GM12878 (cell line): ENCODE results near the gene SCN5A. TPM values are rescaled to one million over a fixed set of nuclear protein-coding genes. Genes with fewer than 3 reads are reported as not detected.

ENCODE experiments used
- ATAC-seq: fragments of 200-7000 bp; cut with Tn5 transposase; 3 replicates; pipeline ENCODE4 v1.9.1; 2020; ENCODE audit warnings: mild to moderate bottlenecking, moderate library complexity
- BruUV-seq: library from RNA; stranded (reverse); fragments of 400-500 nt; replicated peaks from 2 replicates; lab custom pipeline; 2021; lab: Mats Ljungman, UMichigan
- CTCF ChIA-PET: fragments of 300-600 bp; sonication (Branson Sonifier 250); formaldehyde crosslinking; extraction: SDS; loops from one replicate; lab custom pipeline; 2021; ENCODE audit warnings: inconsistent platforms; lab: Yijun Ruan, JAX
- POLR2A ChIA-PET: fragments of 350-600 bp; formaldehyde crosslinking; extraction: SDS; loops from one replicate; lab custom pipeline; 2021; ENCODE audit warnings: inconsistent platforms; lab: Charles Lee
- RAD21 ChIA-PET: fragments of 300-600 bp; sonication (Branson Sonifier 250); formaldehyde crosslinking; loops from one replicate; lab custom pipeline; 2023; ENCODE audit warnings: antibody characterized with exemption; ENCODE audit not compliant: unreplicated experiment; lab: Charles Lee
- SMC1A ChIA-PET: fragments of 300-600 bp; sonication (Branson Sonifier 250); formaldehyde crosslinking; loops from one replicate; lab custom pipeline; 2023; ENCODE audit not compliant: unreplicated experiment, uncharacterized antibody; lab: Charles Lee
- DNase-seq: peaks from one replicate; pipeline ENCODE4 v3.0.0-alpha.2; 2011; ENCODE audit warnings: low read depth, low spot score
- FAIRE-seq: peaks from 3 replicates; lab custom pipeline; 2011; peaks lifted over from hg19 to GRCh38; lab: Jason Lieb, UNC
- H2AFZ ChIP-seq: 2 replicates; pipeline ENCODE4 v1.6.0; 2011; ENCODE audit warnings: low read depth, low read length, control low read depth; ENCODE audit not compliant: control insufficient read depth
- H3K27ac ChIP-seq: 2 replicates; pipeline ENCODE4 v1.5.1; 2011; ENCODE audit warnings: control low read depth; ENCODE audit not compliant: control insufficient read depth, insufficient read depth
- H3K27me3 ChIP-seq, 2 experiments: replicated peaks in 1 of 2; 2 replicates each; pipeline versions ENCODE4 v1.6.0 to v1.6.1; 2011; ENCODE audit warnings: low read length in 1 of 2; ENCODE audit not compliant: control insufficient read depth in 2 of 2, insufficient read depth in 2 of 2
- H3K36me3 ChIP-seq, 2 experiments: 2 replicates each; pipeline ENCODE4 v1.5.1; 2011; ENCODE audit warnings: low read length in 1 of 2; ENCODE audit not compliant: control insufficient read depth in 2 of 2, insufficient read depth in 2 of 2
- H3K4me1 ChIP-seq: 2 replicates; pipeline ENCODE4 v1.6.1; 2011; ENCODE audit warnings: mild to moderate bottlenecking, low read length, moderate library complexity, mixed read lengths; ENCODE audit not compliant: control insufficient read depth, insufficient read depth
- H3K4me2 ChIP-seq: 2 replicates; pipeline ENCODE4 v1.6.0; 2011; ENCODE audit warnings: control low read depth; ENCODE audit not compliant: control insufficient read depth, insufficient read depth
- H3K4me3 ChIP-seq: fragments of 200-600 bp; sonication (generic); 2 replicates; pipeline ENCODE4 v1.5.1; 2016
- H3K79me2 ChIP-seq: 2 replicates; pipeline ENCODE4 v1.6.0; 2011; ENCODE audit warnings: low read length; ENCODE audit not compliant: control insufficient read depth, insufficient read depth
- H3K9ac ChIP-seq: 2 replicates; pipeline ENCODE4 v1.8.0; 2011; ENCODE audit warnings: low read length, control low read depth, mixed read lengths; ENCODE audit not compliant: control insufficient read depth, insufficient read depth
- H3K9me3 ChIP-seq: replicated peaks from 3 replicates; pipeline ENCODE4 v1.5.1; 2011; ENCODE audit warnings: mild to moderate bottlenecking, low read length; ENCODE audit not compliant: control insufficient read depth, insufficient read depth
- H4K20me1 ChIP-seq: 2 replicates; pipeline ENCODE4 v1.6.0; 2011; ENCODE audit not compliant: control insufficient read depth, insufficient read depth
- EP300 ChIP-seq, 2 experiments: fragments of 150-350 bp in 1 of 2; IDR thresholded peaks; 2 replicates each; pipeline ENCODE4 v1.6.1; 2011 to 2012; ENCODE audit warnings: low read depth in 2 of 2, low read length in 2 of 2, borderline replicate concordance in 1 of 2, improper control_type of control experiment in 1 of 2, inconsistent platforms in 1 of 2; ENCODE audit not compliant: control insufficient read depth in 1 of 2
- FOXM1 ChIP-seq: IDR thresholded peaks from 2 replicates; pipeline ENCODE4 v1.6.1; 2012; ENCODE audit warnings: low read depth, mild to moderate bottlenecking, inconsistent platforms, low read length, moderate library complexity
- JUND ChIP-seq: IDR thresholded peaks from 2 replicates; pipeline ENCODE4 v1.6.1; 2012; ENCODE audit warnings: low read depth, mild to moderate bottlenecking, low read length, improper control_type of control experiment, moderate library complexity
- KLF5 ChIP-seq: fragments of 450-650 bp; IDR thresholded peaks from 2 replicates; pipeline ENCODE4 v1.6.1; 2014; ENCODE audit warnings: mild to moderate bottlenecking; ENCODE audit not compliant: partially characterized antibody
- MAX ChIP-seq: IDR thresholded peaks from 2 replicates; pipeline ENCODE4 v1.6.1; 2012; ENCODE audit warnings: low read depth, low read length, improper control_type of control experiment
- POLR2AphosphoS2 ChIP-seq: IDR thresholded peaks from 2 replicates; pipeline ENCODE4 v1.6.1; 2011; ENCODE audit warnings: low read depth, mild to moderate bottlenecking, low read length, improper control_type of control experiment, moderate library complexity
- POU2F2 ChIP-seq: IDR thresholded peaks from 3 replicates; pipeline ENCODE4 v1.6.1; 2011; ENCODE audit warnings: low read depth, mild to moderate bottlenecking, low read length, borderline replicate concordance
- SMAD1 ChIP-seq: fragments of 450-650 bp; IDR thresholded peaks from 2 replicates; pipeline ENCODE4 v1.6.1; 2018; ENCODE audit warnings: mild to moderate bottlenecking, low read depth; ENCODE audit not compliant: partially characterized antibody
- SREBF1 ChIP-seq: IDR thresholded peaks from 2 replicates; pipeline ENCODE4 v1.6.1; 2012; ENCODE audit warnings: mild to moderate bottlenecking, low read length
- TAF1 ChIP-seq: IDR thresholded peaks from 2 replicates; pipeline ENCODE4 v1.6.1; 2011; ENCODE audit warnings: mild to moderate bottlenecking, low read depth, low read length, borderline replicate concordance
- YBX1 ChIP-seq: fragments of 450-650 bp; IDR thresholded peaks from 2 replicates; pipeline ENCODE4 v1.6.1; 2016; ENCODE audit warnings: antibody characterized with exemption
- ZBTB33 ChIP-seq: fragments of 450-650 bp; IDR thresholded peaks from 2 replicates; pipeline ENCODE4 v1.6.1; 2017; ENCODE audit warnings: mild to moderate bottlenecking
- ZNF217 ChIP-seq: fragments of 450-650 bp; IDR thresholded peaks from 2 replicates; pipeline ENCODE4 v1.6.1; 2017; ENCODE audit warnings: antibody characterized with exemption, mild to moderate bottlenecking
- ZZZ3 ChIP-seq: IDR thresholded peaks from 2 replicates; pipeline ENCODE4 v1.6.1; 2011; ENCODE audit warnings: low read depth; ENCODE audit not compliant: control insufficient read depth, insufficient read length
- WGBS: methylation state at CpG from one replicate; pipeline ENCODE4 v1.1.6; 2016; ENCODE audit warnings: low lambda C conversion rate; ENCODE audit not compliant: insufficient replicate concordance, insufficient coverage; ENCODE audit errors: missing lambda C conversion rate; 5-methylcytosine and 5-hydroxymethylcytosine counted together
- in situ Hi-C: fragments of 300-500 bp; cut with MboI; formaldehyde crosslinking; loops from 9 replicates; pipeline ENCODE4 v1.14.3; 2018; ENCODE audit warnings: mixed read lengths
- intact Hi-C: fragments of 100-400 bp; cut with micrococcal nuclease; formaldehyde crosslinking; loops from one replicate; pipeline ENCODE4 v1.14.2; 2022; ENCODE audit not compliant: unreplicated experiment
- polyA plus RNA-seq, 11 experiments: library from polyadenylated mRNA; depleted of rRNA in 4 of 11; unstranded in 6 of 11; stranded (reverse) in 5 of 11; fragments of >200 nt; fragmentation: Nextera tagmentation in 4 of 11; fragmentation: Illumina TruSeq in 1 of 11; extraction: Ambion mirVana in 4 of 11; extraction: Trizol in 1 of 11; gene quantifications; 1 replicate in 1 of 11; 2 replicates in 10 of 11; pipeline versions ENCODE4 v1.2.1 to v1.2.3, GENCODE V29; 2011 to 2016; ENCODE audit warnings: inconsistent platforms in 2 of 11, missing spikeins in 2 of 11, low read depth in 1 of 11
- total RNA-seq, 4 experiments: library from RNA; depleted of rRNA in 3 of 4; stranded (reverse); fragments of >200 nt in 3 of 4; fragmentation: Illumina TruSeq in 1 of 4; extraction: Trizol in 1 of 4; gene quantifications; 2 replicates each; pipeline versions ENCODE4 v1.2.1 to v1.2.3, GENCODE V29; 2013 to 2021

SCN5A gene
- total and polyA plus RNA-seq, 10 of the 15 experiments (the other 5 are each of a cell fraction or from before 2014, with no cell fraction given), result not detected

- Histone ChIP-seq H3K4me2 (no peak overlapping the region), H3K79me2 (no peaks in the 10 kb centered on the region), H3K4me1 (no peaks in the 10 kb centered on the region), H2AFZ (no peak overlapping the region), H3K9ac (no peak overlapping the region), H3K27ac (no peak overlapping the region), H3K36me3 (no peaks in the 10 kb centered on the region), H3K9me3 (no peaks in the 10 kb centered on the region), H3K27me3 (peaks cover 0 to 1% of the 10 kb centered on the region in 2 experiments; a peak in 2 of 4 replicates), H4K20me1 (no peaks in the 10 kb centered on the region), H3K4me3 (no peak overlapping the region)
- SMC1A ChIA-PET, result interaction anchor here (0.7 kb wide), 1 partner anchor 51 kb away, joined by 3 read pairs; no protein-coding TSS in a partner anchor
- RAD21 ChIA-PET, result no interaction called here
- 15% methylated on average over 5 of the region's 5 CpGs for WGBS
- DNase-seq (no peak), FAIRE-seq (no peak), ATAC-seq (no peak)
- no TSS peak for BruUV-seq
- in situ Hi-C loops (no loop called here), intact Hi-C loops (no loop called here)
- no peak for TF ChIP-seq KLF5
- no peak for TF ChIP-seq FOXM1
- no peak for TF ChIP-seq JUND
- no peak for TF ChIP-seq TAF1
- TF ChIP-seq MAX, result no peak
- TF ChIP-seq POU2F2, result no peak
- no peak for TF ChIP-seq POLR2AphosphoS2
- no peak for TF ChIP-seq SREBF1
- TF ChIP-seq SMAD1, result no peak
- TF ChIP-seq YBX1, result no peak
- no peak for TF ChIP-seq ZNF217
- no peak for TF ChIP-seq EP300 (IDR thresholded peaks at IDR 0.05; ENCODE audit: borderline replicate concordance in 1 of 2, control insufficient read depth in 1 of 2, low read depth in 2 of 2, low read length in 2 of 2)
- no peak for TF ChIP-seq ZBTB33
- TF ChIP-seq ZZZ3, result no peak
- CTCF ChIA-PET, result interaction anchor here (1.3 kb wide), 1 partner anchor 95 kb away, joined by 4 read pairs; no protein-coding TSS in a partner anchor
- POLR2A ChIA-PET, result no interaction called here
These were observed 32.4 kb downstream of the SCN5A start for GRCh38 chr3:38617137-38617536.
